ENCODE data around the gene ECE1.

Gene ECE1

GRCh38 chr1:21289700-21290545 is at the start of gene ECE1:
Gene ECE1 (minus strand): TSS chr1:21290463. CDS start chr1:21290414, 49 bp downstream.
- Histone ChIP-seq H3K36me3 (ENCODE audit: control insufficient read depth, insufficient read depth, low read length) (no peaks in the 10 kb centered on the region), H3K9me3 (ENCODE audit: control insufficient read depth, insufficient read depth, low read depth, low read length) (no peaks in the 10 kb centered on the region), H3K27ac (ENCODE audit: low read depth, low read length) (no peak within 1 kb of the TSS; the same call in 1 of the 2 replicates)

GRCh38 chr1:21339356-21340229 is 49.3 kb upstream of the ECE1 start:
- no peak overlapping the region for H3K4me3 ChIP-seq (ENCODE audit: low read depth, low read length)
- H3K4me1 ChIP-seq (ENCODE audit: control insufficient read depth, insufficient read depth, low read length), result peaks cover 48% of the 10 kb centered on the region
- H3K9ac ChIP-seq (ENCODE audit: low read length), result no peak overlapping the region
- H3K27ac ChIP-seq (ENCODE audit: low read depth, low read length), result no peak overlapping the region
- peaks cover 16% of the 10 kb centered on the region for H3K27me3 ChIP-seq (ENCODE audit: control insufficient read depth, insufficient read depth, low read length)
- no peaks in the 10 kb centered on the region for H3K36me3 ChIP-seq (ENCODE audit: control insufficient read depth, insufficient read depth, low read length)
- no peaks in the 10 kb centered on the region for H3K9me3 ChIP-seq (ENCODE audit: control insufficient read depth, insufficient read depth, low read depth, low read length)

More at GRCh38 chr1:21289700-21290545, at the start of gene ECE1:
- Histone ChIP-seq H3K9ac (ENCODE audit: low read length) (peak within 1 kb of the TSS; percentile 54), H3K27me3 (ENCODE audit: control insufficient read depth, insufficient read depth, low read length) (no peaks in the 10 kb centered on the region), H3K4me1 (ENCODE audit: control insufficient read depth, insufficient read depth, low read length) (peaks cover 43% of the 10 kb centered on the region), H3K4me3 (ENCODE audit: low read depth, low read length) (peak within 1 kb of the TSS; percentile 89)

GRCh38 chr1:21338573-21339355 is 48.5 kb upstream of the ECE1 start:
- Histone ChIP-seq H3K27me3 (ENCODE audit: control insufficient read depth, insufficient read depth, low read length) (peaks cover 8% of the 10 kb centered on the region; the same call in 1 of the 2 replicates), H3K9me3 (ENCODE audit: control insufficient read depth, insufficient read depth, low read depth, low read length) (no peaks in the 10 kb centered on the region), H3K4me1 (ENCODE audit: control insufficient read depth, insufficient read depth, low read length) (peaks cover 49% of the 10 kb centered on the region), H3K27ac (ENCODE audit: low read depth, low read length) (no peak overlapping the region), H3K36me3 (ENCODE audit: control insufficient read depth, insufficient read depth, low read length) (no peaks in the 10 kb centered on the region), H3K9ac (ENCODE audit: low read length) (no peak overlapping the region), H3K4me3 (ENCODE audit: low read depth, low read length) (no peak overlapping the region)

GRCh38 chr1:21337928-21338572 is 47.8 kb upstream of the ECE1 start:
- H3K27ac ChIP-seq (ENCODE audit: low read depth, low read length), result no peak overlapping the region
- no peaks in the 10 kb centered on the region for H3K36me3 ChIP-seq (ENCODE audit: control insufficient read depth, insufficient read depth, low read length)
- H3K27me3 ChIP-seq (ENCODE audit: control insufficient read depth, insufficient read depth, low read length), result peaks cover 3% of the 10 kb centered on the region; the same call in 1 of the 2 replicates
- H3K9me3 ChIP-seq (ENCODE audit: control insufficient read depth, insufficient read depth, low read depth, low read length), result no peaks in the 10 kb centered on the region
- no peak overlapping the region for H3K9ac ChIP-seq (ENCODE audit: low read length)
- H3K4me1 ChIP-seq (ENCODE audit: control insufficient read depth, insufficient read depth, low read length), result peaks cover 49% of the 10 kb centered on the region
- H3K4me3 ChIP-seq (ENCODE audit: low read depth, low read length), result no peak overlapping the region

GRCh38 chr1:21337454-21337927 is 47.2 kb upstream of the ECE1 start:
- Histone ChIP-seq H3K36me3 (ENCODE audit: control insufficient read depth, insufficient read depth, low read length) (no peaks in the 10 kb centered on the region), H3K27ac (ENCODE audit: low read depth, low read length) (no peak overlapping the region), H3K9me3 (ENCODE audit: control insufficient read depth, insufficient read depth, low read depth, low read length) (no peaks in the 10 kb centered on the region), H3K4me1 (ENCODE audit: control insufficient read depth, insufficient read depth, low read length) (peaks cover 48% of the 10 kb centered on the region), H3K4me3 (ENCODE audit: low read depth, low read length) (no peak overlapping the region), H3K9ac (ENCODE audit: low read length) (no peak overlapping the region), H3K27me3 (ENCODE audit: control insufficient read depth, insufficient read depth, low read length) (no peaks in the 10 kb centered on the region)

GRCh38 chr1:21337010-21337437 is 46.8 kb upstream of the ECE1 start:
- no peak overlapping the region for H3K27ac ChIP-seq (ENCODE audit: low read depth, low read length)
- peaks cover 47% of the 10 kb centered on the region for H3K4me1 ChIP-seq (ENCODE audit: control insufficient read depth, insufficient read depth, low read length)
- H3K9ac ChIP-seq (ENCODE audit: low read length), result no peak overlapping the region
- no peaks in the 10 kb centered on the region for H3K9me3 ChIP-seq (ENCODE audit: control insufficient read depth, insufficient read depth, low read depth, low read length)
- H3K36me3 ChIP-seq (ENCODE audit: control insufficient read depth, insufficient read depth, low read length), result no peaks in the 10 kb centered on the region
- H3K4me3 ChIP-seq (ENCODE audit: low read depth, low read length), result no peak overlapping the region
- H3K27me3 ChIP-seq (ENCODE audit: control insufficient read depth, insufficient read depth, low read length), result no peaks in the 10 kb centered on the region

- no peaks in the 10 kb centered on the region for H3K9me3 ChIP-seq (ENCODE audit: control insufficient read depth, insufficient read depth, low read depth, low read length)
- H3K4me3 ChIP-seq (ENCODE audit: low read depth, low read length), result no peak overlapping the region
- H3K36me3 ChIP-seq (ENCODE audit: control insufficient read depth, insufficient read depth, low read length), result no peaks in the 10 kb centered on the region
- peaks cover 49% of the 10 kb centered on the region for H3K4me1 ChIP-seq (ENCODE audit: control insufficient read depth, insufficient read depth, low read length)
- H3K9ac ChIP-seq (ENCODE audit: low read length), result no peak overlapping the region
- no peaks in the 10 kb centered on the region for H3K27me3 ChIP-seq (ENCODE audit: control insufficient read depth, insufficient read depth, low read length)
- H3K27ac ChIP-seq (ENCODE audit: low read depth, low read length), result no peak overlapping the region
These were observed 45.5 kb upstream of the ECE1 start for GRCh38 chr1:21335750-21336224.

- H3K36me3 ChIP-seq (ENCODE audit: control insufficient read depth, insufficient read depth, low read length), result no peaks in the 10 kb centered on the region
- H3K27ac ChIP-seq (ENCODE audit: low read depth, low read length), result no peak overlapping the region
- H3K9ac ChIP-seq (ENCODE audit: low read length), result no peak overlapping the region
- H3K27me3 ChIP-seq (ENCODE audit: control insufficient read depth, insufficient read depth, low read length), result no peaks in the 10 kb centered on the region
- no peaks in the 10 kb centered on the region for H3K9me3 ChIP-seq (ENCODE audit: control insufficient read depth, insufficient read depth, low read depth, low read length)
- H3K4me3 ChIP-seq (ENCODE audit: low read depth, low read length), result peak overlapping the region; percentile 49
- H3K4me1 ChIP-seq (ENCODE audit: control insufficient read depth, insufficient read depth, low read length), result peaks cover 55% of the 10 kb centered on the region
These were observed 44.9 kb upstream of the ECE1 start for GRCh38 chr1:21335088-21335691.

- no peaks in the 10 kb centered on the region for H3K36me3 ChIP-seq (ENCODE audit: control insufficient read depth, insufficient read depth, low read length)
- H3K9me3 ChIP-seq (ENCODE audit: control insufficient read depth, insufficient read depth, low read depth, low read length), result no peaks in the 10 kb centered on the region
- H3K27me3 ChIP-seq (ENCODE audit: control insufficient read depth, insufficient read depth, low read length), result no peaks in the 10 kb centered on the region
- peak overlapping the region; percentile 10 for H3K9ac ChIP-seq (ENCODE audit: low read length)
- H3K27ac ChIP-seq (ENCODE audit: low read depth, low read length), result no peak overlapping the region
- H3K4me1 ChIP-seq (ENCODE audit: control insufficient read depth, insufficient read depth, low read length), result peaks cover 59% of the 10 kb centered on the region
- H3K4me3 ChIP-seq (ENCODE audit: low read depth, low read length), result peak overlapping the region; percentile 49
These were observed 44.2 kb upstream of the ECE1 start for GRCh38 chr1:21334214-21335087.
